Liver (tissue), 9 donors: ENCODE results near the gene KLHDC7A. TPM values are rescaled to one million over a fixed set of nuclear protein-coding genes. Genes with fewer than 3 reads are reported as not detected.

Experiments used
- DNase-seq: peaks from one replicate; pipeline ENCODE4 v3.0.0-alpha.2; 2017; ENCODE audit warnings: low spot score
- H3K27ac ChIP-seq, 2 donors: one replicate each; pipeline ENCODE4 v1.7.0; 2013; ENCODE audit warnings: inconsistent platforms in 2 of 2, low read length in 2 of 2, control low read depth in 1 of 2, low read depth in 1 of 2, mild to moderate bottlenecking in 1 of 2
- H3K27me3 ChIP-seq, 4 donors: one replicate each; pipeline versions ENCODE4 v1.6.1 to v1.7.0; 2013; ENCODE audit warnings: low read length in 3 of 4, inconsistent platforms in 1 of 4, mild to moderate bottlenecking in 1 of 4, moderate library complexity in 1 of 4; ENCODE audit not compliant: control insufficient read depth in 4 of 4, insufficient read depth in 4 of 4
- H3K36me3 ChIP-seq, 4 donors: one replicate each; pipeline versions ENCODE4 v1.6.1 to v1.7.0; 2013; ENCODE audit warnings: low read length in 3 of 4, mild to moderate bottlenecking in 3 of 4, low read depth in 1 of 4, moderate library complexity in 1 of 4; ENCODE audit not compliant: control insufficient read depth in 4 of 4, insufficient read depth in 3 of 4
- H3K4me1 ChIP-seq, 4 donors: one replicate each; pipeline versions ENCODE4 v1.6.1 to v1.7.0; 2013; ENCODE audit warnings: low read length in 3 of 4, mild to moderate bottlenecking in 3 of 4, moderate library complexity in 1 of 4; ENCODE audit not compliant: control insufficient read depth in 4 of 4, insufficient read depth in 4 of 4
- H3K4me3 ChIP-seq, 3 donors: one replicate each; pipeline versions ENCODE4 v1.6.1 to v1.7.0; 2013; ENCODE audit warnings: low read length in 3 of 3, control low read depth in 1 of 3, low read depth in 1 of 3, mild to moderate bottlenecking in 1 of 3
- H3K9ac ChIP-seq, 2 donors: one replicate each; pipeline ENCODE4 v1.7.0; 2013; ENCODE audit warnings: low read length in 2 of 2, mild to moderate bottlenecking in 2 of 2, moderate library complexity in 2 of 2, control low read depth in 1 of 2, low read depth in 1 of 2
- H3K9me3 ChIP-seq, 4 donors: one replicate each; pipeline versions ENCODE4 v1.6.1 to v1.7.0; 2013; ENCODE audit warnings: low read length in 3 of 4; ENCODE audit not compliant: control insufficient read depth in 4 of 4
- ATF3 ChIP-seq: IDR thresholded peaks from 2 replicates; pipeline ENCODE4 v1.6.1; 2016; ENCODE audit warnings: antibody characterized with exemption
- EGR1 ChIP-seq, 2 donors: IDR thresholded peaks; 2 replicates each; pipeline ENCODE4 v1.6.1; 2016 to 2018; ENCODE audit warnings: antibody characterized with exemption in 2 of 2, low read depth in 2 of 2
- FOXA1 ChIP-seq: IDR thresholded peaks from 2 replicates; pipeline ENCODE4 v1.6.1; 2016; ENCODE audit warnings: antibody characterized with exemption
- FOXA2 ChIP-seq: IDR thresholded peaks from 2 replicates; pipeline ENCODE4 v1.6.1; 2016; ENCODE audit warnings: antibody characterized with exemption
- GABPA ChIP-seq, 2 donors: IDR thresholded peaks in 1 of 2; conservative IDR thresholded peaks in 1 of 2; 2 replicates each; pipeline ENCODE4 v1.6.1; 2016; ENCODE audit warnings: antibody characterized with exemption in 2 of 2, mild to moderate bottlenecking in 1 of 2, moderate library complexity in 1 of 2
- HNF4A ChIP-seq, 2 donors: conservative IDR thresholded peaks; 2 replicates each; pipeline ENCODE4 v1.6.1; 2016; ENCODE audit warnings: antibody characterized with exemption in 2 of 2, mild to moderate bottlenecking in 2 of 2
- HNF4G ChIP-seq: IDR thresholded peaks from 2 replicates; pipeline ENCODE4 v1.6.1; 2016; ENCODE audit warnings: antibody characterized with exemption
- JUND ChIP-seq, 2 donors: IDR thresholded peaks; 2 replicates each; pipeline ENCODE4 v1.6.1; 2016; ENCODE audit warnings: antibody characterized with exemption in 2 of 2
- MAX ChIP-seq: IDR thresholded peaks from 2 replicates; pipeline ENCODE4 v1.6.1; 2016; ENCODE audit warnings: antibody characterized with exemption
- NR2F2 ChIP-seq: IDR thresholded peaks from 2 replicates; pipeline ENCODE4 v1.6.1; 2016; ENCODE audit warnings: antibody characterized with exemption
- RAD21 ChIP-seq, 2 donors: IDR thresholded peaks; 2 replicates each; pipeline ENCODE4 v1.6.1; 2016; ENCODE audit warnings: antibody characterized with exemption in 2 of 2, mild to moderate bottlenecking in 2 of 2
- REST ChIP-seq: IDR thresholded peaks from 2 replicates; pipeline ENCODE4 v1.6.1; 2016; ENCODE audit warnings: antibody characterized with exemption, mild to moderate bottlenecking
- RXRA ChIP-seq, 2 donors: IDR thresholded peaks; 2 replicates each; pipeline ENCODE4 v1.6.1; 2017 to 2018; ENCODE audit warnings: antibody characterized with exemption in 2 of 2, mild to moderate bottlenecking in 1 of 2
- SP1 ChIP-seq: IDR thresholded peaks from 2 replicates; pipeline ENCODE4 v1.6.1; 2018; ENCODE audit warnings: antibody characterized with exemption, mild to moderate bottlenecking
- TAF1 ChIP-seq: conservative IDR thresholded peaks from 2 replicates; pipeline ENCODE4 v1.6.1; 2016; ENCODE audit warnings: antibody characterized with exemption, mild to moderate bottlenecking
- ZBTB33 ChIP-seq: IDR thresholded peaks from 2 replicates; pipeline ENCODE4 v1.6.1; 2016; ENCODE audit warnings: antibody characterized with exemption
- WGBS: extraction: QIAGEN DNeasy Blood & Tissue Kit; methylation state at CpG from one replicate; pipeline ENCODE4 v1.1.7; 2013; 5-methylcytosine and 5-hydroxymethylcytosine counted together
- polyA plus RNA-seq, 2 donors: library from polyadenylated mRNA; stranded (reverse) in 1 of 2; unstranded in 1 of 2; fragments of 200-250 nt in 1 of 2; fragments of >200 nt in 1 of 2; fragmentation: Nextera tagmentation in 1 of 2; extraction: Ambion mirVana in 1 of 2; gene quantifications; one replicate each; pipeline versions ENCODE4 v1.2.1 to v1.2.3, GENCODE V29; 2013 to 2015
- total RNA-seq, 2 donors: library from RNA; depleted of rRNA; stranded (reverse); fragments of >200 nt; gene quantifications; one replicate each; pipeline ENCODE4 v1.2.3, GENCODE V29; 2014
- donor health status: healthy.
- donor health status: healthy.
- donor health status: healthy.
- donor health status: healthy.
- donor health status: healthy.

KLHDC7A gene
- total and polyA plus RNA-seq, 4 donors, result 1.3 to 6.6 (median 2.3) TPM

GRCh38 chr1:18443587-18444520, 36.9 kb upstream of the KLHDC7A start:
- Histone ChIP-seq H3K4me1 (no peaks in the 10 kb centered on the region), H3K9ac (no peak overlapping the region), H3K27ac (no peak overlapping the region), H3K9me3 (peaks cover 0 to 3% (median 0%) of the 10 kb centered on the region in 4 donors), H3K36me3 (no peaks in the 10 kb centered on the region), H3K4me3 (no peak overlapping the region), H3K27me3 (no peaks in the 10 kb centered on the region)
- WGBS, result 84% methylated on average over 11 of the region's 11 CpGs
- no peak for DNase-seq
- TF ChIP-seq RAD21 (IDR thresholded peaks at IDR 0.05), result no peak
- TF ChIP-seq JUND (IDR thresholded peaks at IDR 0.05), result no peak
- no peak for TF ChIP-seq NR2F2

GRCh38 chr1:18444563-18444962, 36.2 kb upstream of the KLHDC7A start:
- Histone ChIP-seq H3K4me1 (no peaks in the 10 kb centered on the region), H3K27ac (no peak overlapping the region), H3K9ac (no peak overlapping the region), H3K27me3 (no peaks in the 10 kb centered on the region), H3K4me3 (no peak overlapping the region), H3K36me3 (no peaks in the 10 kb centered on the region), H3K9me3 (peaks cover 0 to 3% (median 0%) of the 10 kb centered on the region in 4 donors)
- no peak for DNase-seq
- WGBS, result 82% methylated on average over 3 of the region's 3 CpGs
- TF ChIP-seq REST, result no peak
- no peak for TF ChIP-seq TAF1
- TF ChIP-seq ZBTB33, result no peak
- TF ChIP-seq HNF4G, result no peak
- no peak for TF ChIP-seq SP1
- no peak for TF ChIP-seq RAD21 (IDR thresholded peaks at IDR 0.05)
- no peak for TF ChIP-seq GABPA (IDR thresholded peaks at IDR 0.05 in 1 of 2, conservative IDR thresholded peaks at IDR 0.05 in 1 of 2)
- no peak for TF ChIP-seq MAX
- TF ChIP-seq FOXA1, result no peak
- no peak for TF ChIP-seq RXRA (IDR thresholded peaks at IDR 0.05)
- TF ChIP-seq HNF4A (conservative IDR thresholded peaks at IDR 0.05), result no peak
- no peak for TF ChIP-seq JUND (IDR thresholded peaks at IDR 0.05)
- no peak for TF ChIP-seq FOXA2
- TF ChIP-seq ATF3, result no peak
- no peak for TF ChIP-seq EGR1 (IDR thresholded peaks at IDR 0.05; ENCODE audit: low read depth in 2 of 2)
- no peak for TF ChIP-seq NR2F2
